NCI-H510A treated with DMSO at 0.1 percent for 48 hours (cell line): ENCODE results near the gene TSPAN15.

Experiments
- DNase-seq: peaks from one replicate; lab custom pipeline; 2025; lab: John Stamatoyannopoulos, UW

Gene TSPAN15

DNA sequence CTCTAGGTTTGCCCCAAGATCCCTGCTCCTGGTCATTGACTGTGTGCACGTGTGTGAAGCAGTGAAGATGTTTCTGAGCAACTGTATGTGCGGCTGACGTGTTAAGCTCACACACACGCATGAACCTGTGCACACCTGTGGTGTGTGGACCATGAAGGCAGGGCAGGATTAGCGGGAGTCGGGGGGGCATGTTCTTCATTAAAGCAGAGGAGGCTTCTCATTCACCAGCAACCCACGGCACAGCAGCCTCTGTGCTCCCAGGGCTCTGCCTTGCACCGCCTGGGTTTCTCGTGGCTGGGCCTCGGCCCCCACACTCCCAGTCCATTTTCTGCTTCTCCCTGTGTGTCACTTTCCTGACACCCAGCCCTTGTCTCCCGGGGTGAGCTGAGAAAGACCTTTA is 33.7 kb upstream of the TSPAN15 start:
- DNase-seq = no peak

DNA sequence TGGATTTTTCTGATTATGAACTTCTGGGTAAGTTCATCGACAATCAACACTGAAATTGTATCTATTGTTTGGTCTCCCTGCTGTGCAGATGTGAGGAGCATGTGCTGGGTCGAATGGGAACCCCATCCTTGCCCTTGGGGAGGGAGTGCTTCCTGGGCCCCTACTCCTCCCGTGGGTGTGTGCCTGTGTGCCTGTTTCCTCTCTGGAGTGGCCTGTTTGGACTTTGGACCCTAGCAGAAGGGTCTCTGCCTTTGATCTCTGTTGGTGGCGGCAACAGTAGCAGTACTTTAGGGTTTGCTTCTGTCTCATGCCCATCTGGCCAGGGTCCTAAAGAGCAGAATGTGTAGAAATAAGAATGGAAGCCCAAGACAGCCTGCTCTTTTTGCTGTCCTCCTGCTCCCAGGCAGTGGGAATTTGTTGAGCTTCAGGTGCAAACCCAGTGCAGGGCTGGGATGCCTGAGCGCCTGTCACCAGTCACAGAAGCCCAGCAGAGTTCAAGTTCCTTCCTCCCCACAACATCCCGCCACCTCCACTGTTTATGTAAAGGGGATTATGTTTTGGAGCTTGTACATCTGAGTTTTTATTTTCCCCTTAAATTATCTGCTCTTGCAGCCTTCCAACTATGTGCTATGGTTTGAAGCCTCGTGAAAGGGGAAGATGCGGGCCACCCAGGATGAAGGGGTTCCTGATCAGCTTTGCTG is 33.1 kb upstream of the TSPAN15 start:
- DNase-seq = no peak

DNA sequence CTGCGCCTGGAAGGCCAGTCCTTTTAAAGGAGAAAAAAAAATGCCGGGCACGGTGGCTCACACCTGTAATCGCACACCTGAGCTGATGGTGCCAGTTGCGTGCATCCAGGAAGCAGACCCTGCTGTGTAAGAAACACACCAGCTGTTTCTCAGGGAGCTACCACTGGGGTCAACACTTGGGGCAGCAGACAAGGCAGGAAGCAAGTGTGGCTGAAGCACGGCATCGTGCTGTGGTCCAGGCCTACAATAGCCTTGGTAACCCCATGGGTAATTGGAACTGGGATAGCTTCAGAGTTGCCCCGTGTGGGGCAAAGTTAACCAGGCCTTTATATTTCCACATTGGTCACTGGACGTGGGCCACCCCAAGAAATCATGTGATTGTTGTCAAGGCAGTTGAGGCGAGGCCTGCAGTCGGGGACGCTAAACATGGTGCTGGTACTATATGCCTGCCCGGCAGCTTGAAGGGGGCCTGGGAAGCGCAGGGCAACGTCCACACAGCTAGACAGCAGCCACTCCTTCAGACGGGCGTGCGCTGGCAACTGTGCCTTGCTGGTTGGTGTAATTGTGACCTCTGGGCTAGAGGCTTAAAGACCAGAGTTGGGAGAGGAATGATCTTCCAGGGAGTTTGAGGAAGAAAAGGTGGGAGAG is 32.0 kb upstream of the TSPAN15 start:
- no peak for DNase-seq

DNA sequence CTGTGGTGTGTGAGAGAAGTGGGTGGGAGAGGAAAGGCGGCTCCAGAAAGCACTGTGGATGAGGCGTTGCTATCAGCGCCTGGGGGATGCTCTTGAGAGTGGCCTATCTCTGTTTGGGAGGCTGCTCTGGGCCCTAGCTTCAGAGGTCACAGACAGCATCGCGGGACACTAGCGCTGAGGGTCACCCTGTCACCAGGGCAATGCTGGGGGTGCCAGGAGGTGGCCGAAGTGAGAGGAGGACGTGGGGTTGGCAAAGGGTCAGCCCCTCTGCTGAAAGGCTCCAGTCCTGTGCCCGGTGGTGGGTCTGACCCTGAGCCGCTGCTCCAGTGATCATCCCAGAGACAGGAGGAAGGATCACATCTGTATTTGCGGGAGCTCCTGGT is 31.5 kb upstream of the TSPAN15 start:
- no peak for DNase-seq

DNA sequence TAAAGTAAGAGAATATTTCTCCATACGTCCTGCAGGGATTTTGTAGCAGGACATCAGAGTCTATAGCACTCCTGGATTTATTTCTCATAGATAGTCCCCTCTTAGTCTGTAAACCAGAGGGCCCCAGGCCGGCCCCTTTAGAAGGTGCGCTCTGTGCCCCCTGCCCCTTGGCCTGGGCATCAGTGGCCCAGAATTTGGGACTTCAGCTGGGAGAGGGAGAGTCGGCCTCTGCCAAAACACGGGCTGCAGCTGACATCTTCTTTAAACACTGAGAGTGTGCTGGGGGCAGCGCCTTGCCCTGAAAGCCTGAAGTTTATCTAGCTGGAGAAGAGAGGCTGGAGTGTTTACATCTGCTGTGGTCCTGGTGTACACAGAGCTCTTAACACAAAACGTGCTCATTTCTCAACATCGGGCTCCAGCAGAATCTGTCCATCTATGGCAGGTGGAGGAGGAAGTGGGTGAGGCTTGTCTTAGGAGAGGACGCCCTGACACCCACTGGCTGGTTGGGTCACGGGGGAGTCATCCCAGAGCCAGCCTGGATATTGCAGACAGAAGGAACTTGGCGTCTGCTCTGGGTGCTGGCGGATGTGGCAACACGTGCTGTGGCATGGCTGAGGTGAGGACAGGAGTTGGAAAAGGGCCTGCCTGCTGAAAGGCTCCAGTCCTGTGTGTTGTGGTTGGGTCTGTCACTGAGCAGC is 29.5 kb upstream of the TSPAN15 start:
- DNase-seq = peak; percentile 95

DNA sequence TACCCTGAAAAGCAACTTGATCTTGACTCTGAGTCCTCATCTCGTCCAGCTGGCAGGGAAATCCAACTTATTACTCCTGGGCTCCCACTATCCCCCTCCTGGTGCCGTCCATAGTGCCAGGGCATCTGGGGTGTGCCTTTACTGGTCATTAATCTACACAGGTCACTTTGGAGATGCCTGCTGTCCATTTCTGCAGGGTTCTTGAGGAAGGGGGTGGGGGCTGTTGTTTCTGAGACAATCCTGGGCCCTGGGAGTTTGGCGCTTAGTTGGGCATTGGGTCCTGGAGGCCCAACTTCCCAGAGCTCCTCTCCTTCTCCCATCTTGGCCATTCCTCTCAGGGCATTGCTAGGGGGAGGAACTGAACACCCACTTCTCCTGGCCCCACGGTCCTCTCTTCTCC is 28.6 kb upstream of the TSPAN15 start:
- no peak for DNase-seq

DNA sequence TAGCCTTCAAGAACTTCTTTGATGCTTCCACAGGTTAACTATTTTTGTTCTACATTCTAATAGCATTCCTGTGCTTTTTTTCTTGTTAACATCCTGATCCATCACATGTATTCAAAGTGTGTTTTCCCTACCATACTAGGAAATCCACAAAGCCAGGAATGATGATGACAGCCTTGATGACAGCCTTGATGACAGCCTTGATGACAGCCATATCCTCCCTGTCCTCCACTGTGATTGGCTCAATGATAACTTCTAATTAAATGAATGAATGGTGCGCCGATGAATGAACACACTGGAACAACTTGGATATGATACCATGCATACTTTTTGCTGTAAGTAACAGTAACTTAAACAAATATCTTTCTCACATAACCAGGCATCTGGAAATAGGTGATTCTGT is 26.2 kb upstream of the TSPAN15 start:
- no peak for DNase-seq

DNA sequence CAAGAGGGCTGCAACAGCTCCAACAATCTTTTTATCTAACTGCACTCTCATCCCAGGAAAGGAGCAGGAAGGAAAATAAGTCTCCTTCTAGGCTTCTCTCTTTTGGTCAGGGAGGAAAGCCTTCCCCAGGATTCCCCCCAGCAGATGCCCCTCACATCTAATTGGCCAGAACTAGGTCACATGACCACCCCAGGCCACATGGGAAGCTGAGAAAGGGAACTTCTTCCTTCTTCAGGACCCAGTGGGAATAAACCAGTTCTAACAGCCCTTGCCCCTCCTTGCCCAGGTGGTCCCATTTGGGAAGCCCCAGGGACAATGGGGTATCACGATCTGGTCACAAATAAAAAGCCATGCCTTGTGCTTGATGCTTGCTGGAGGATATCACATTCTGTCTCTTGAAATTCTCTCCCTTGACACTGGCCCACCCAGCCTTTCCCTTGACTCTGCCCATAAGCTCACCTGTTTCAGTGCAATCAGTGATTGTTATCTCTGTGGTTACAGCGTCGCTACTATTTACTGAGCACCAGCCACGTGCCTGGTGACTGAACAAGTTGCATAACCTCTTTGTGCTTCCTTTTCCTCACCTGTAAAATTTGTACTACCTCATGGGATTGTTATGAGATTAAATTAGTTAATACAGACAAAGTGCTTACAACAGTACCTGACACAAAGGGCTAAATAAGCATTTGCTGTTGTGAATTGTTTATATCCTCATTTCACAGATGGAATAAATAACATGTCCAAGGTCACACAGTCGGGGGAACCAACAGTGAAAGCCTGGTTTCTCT is 25.6 kb upstream of the TSPAN15 start:
- DNase-seq = peak; percentile 58

DNA sequence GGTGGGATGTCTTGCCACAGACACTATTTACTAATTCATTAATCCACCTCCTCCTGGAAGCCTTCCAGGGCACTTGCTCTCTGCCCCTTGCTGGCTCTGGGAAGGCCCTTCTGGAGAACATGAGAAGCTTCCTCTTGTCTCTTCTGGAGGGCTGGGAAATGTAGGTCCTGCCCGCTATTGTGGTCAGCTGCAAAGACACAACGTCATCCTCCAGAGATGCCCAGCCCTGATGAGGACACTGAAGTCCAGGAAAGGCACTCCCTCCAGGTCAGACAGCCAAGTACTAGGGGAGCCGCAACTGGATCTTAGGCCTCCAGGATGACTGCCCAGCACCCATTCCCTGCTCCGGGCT is 24.9 kb upstream of the TSPAN15 start:
- no peak for DNase-seq

DNA sequence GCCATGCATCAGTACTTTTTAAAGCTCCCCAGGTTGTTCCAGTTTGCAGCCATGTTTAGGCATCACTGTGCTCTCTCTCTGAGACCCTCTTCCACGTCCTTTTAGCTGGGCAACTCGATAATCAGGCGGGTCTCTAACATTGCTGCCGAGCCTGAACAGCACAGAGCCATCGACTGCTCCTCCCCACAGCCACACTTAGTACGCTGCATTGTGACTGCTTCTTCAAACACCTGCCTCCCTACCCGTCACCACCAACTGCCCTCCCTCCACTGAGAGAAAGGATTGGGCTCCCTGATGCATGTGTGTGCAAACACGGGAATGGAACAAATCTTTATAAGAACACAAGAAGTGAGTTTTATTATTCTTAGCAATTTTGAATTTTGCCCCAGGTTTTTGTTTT is 23.1 kb upstream of the TSPAN15 start:
- peak; percentile 83 for DNase-seq

DNA sequence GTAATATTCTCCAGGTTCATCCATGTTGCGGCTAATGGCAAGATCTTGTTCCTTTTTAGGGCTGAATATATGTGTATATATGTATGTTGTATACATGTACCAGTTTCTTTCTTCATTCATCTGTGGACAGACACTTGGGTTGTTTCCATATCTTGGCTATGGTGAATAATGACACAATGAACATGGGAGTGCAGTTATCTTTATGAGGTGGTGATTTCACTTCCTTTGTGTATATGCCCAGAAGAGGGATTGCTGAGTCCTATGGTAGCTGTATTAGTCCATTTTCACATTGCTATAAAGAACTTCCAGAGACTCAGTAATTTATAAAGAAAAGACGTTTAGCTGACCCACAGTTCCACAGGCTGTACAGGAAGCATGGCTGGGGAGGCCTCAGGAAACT is 17.1 kb upstream of the TSPAN15 start:
- DNase-seq = no peak

DNA sequence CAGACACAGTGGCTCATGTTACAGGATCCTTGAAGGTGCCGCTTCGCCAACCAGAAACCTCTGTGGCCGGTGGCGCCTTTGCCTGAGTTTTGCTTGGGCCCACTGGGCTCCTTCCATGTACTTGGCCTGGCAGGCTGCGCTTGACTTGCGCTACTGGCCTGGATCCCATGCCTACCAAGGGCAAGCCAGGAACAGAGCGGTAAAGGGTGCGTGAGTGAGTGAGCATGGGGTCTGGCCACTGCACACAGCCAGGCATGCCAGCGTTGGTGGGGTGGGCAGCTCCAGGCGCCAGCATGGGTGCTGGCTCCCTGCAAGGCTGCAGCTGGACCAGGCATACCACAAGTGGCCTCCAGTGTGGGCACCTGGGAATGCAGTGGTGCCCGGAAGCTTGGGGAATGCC is 16.3 kb upstream of the TSPAN15 start:
- DNase-seq = no peak

DNA sequence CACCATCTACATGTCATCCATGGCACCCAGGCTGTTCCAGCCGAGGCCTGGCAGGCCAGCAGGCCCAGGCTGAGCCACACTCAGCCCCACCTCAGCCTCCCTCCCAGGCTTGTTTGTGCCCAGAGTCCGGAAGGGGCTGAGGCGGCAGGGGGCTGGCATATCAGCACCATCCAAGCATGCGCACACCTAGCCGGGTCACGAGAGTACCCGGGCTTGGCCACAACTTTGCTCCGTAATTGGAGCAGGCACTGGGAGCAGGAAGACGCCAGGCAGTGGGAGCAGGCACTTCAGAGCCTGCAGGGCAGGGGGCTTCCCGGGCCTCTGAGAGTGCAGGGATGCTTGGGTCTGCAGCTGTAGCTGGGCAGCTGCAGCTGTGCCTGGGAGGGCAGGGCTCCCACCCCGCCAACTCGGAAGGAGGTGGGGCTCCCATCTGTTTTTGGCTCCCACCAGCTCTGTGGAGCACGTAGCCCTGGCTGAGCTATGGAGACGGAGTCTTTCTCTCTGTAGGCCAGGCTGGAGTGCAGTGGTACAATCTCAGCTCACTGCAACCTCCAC is 15.2 kb upstream of the TSPAN15 start:
- no peak for DNase-seq

DNA sequence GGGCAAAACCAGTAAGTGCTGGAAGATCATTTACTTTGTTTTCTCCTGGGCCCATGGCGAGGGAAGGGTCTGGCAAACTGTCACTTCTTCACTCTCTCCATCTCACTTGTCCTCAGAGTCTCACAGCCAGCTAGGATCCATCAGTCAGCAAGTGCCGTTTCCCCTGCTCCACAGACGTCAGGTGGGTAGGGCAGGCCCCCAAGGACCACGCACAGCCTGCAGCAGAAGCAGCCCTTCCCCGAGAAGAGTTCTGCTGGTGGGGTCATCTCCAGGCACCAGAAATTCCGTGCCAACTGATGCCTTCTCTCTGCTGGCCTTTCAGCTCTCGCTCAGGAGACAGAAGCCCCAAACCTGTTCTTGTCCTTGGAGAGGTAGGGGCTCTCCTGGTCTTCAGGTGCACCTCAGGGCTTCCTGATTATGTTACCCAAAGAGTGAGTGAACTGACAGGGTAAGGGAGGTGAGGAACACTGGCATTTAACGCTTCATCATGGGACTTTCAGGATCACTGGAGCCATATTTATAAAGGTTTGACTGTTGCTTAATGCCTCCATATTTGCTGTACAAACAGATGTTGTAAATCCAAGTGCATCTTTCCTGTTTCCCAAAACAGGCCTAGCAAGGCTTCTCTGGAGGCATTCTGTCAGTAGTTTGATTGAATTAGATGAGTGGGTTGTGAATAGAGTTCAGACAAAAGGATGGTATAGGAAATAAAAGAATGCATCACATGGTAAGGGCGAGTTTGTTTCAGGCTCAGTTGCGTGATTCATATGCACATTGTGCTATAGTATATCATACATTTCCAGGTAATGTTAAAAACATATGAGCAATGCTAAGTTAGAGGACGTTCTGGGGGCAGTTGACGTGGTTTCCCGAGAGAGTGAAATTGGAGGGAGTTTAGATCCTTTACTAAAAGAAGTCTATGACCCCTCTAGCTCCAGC is 13.7 kb upstream of the TSPAN15 start:
- no peak for DNase-seq

DNA sequence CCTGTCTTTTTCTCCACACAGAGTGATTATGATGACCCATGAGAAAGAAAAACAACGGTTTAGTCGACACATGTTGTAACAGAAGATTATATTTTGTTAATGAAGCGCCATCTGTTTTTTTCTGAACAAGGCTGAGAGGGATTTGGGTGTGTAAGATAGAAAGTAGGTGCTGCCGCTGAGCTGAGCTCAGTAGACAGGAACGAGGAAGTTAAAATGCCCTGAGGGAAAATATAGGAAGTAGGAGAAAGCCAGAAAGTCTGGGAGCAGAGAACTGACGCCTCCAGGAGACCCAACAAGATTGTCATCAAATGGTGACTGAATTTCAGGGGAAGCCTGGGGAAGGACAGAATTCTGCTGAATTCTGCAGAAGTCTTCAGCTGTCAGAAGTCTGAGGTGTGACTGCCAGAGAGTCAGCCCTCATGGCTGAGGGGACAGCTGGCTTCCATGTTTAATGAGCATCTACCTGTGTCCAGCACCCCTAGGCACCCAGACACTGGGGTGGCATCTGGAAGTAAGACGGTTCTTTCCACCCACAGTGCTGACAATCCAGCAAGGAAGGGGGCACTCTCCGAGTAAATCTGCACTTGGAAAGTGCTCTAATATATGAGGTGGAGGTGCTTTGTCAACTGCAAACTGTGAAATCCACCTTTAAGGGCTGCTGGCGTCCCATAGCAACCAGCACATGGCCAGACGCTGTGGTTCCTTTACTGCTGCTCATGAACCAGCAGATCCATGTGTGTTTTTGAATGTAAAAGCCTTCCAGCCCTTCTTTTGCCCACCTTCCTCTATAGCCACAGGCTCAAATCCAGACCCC is 12.5 kb upstream of the TSPAN15 start:
- DNase-seq = no peak

DNA sequence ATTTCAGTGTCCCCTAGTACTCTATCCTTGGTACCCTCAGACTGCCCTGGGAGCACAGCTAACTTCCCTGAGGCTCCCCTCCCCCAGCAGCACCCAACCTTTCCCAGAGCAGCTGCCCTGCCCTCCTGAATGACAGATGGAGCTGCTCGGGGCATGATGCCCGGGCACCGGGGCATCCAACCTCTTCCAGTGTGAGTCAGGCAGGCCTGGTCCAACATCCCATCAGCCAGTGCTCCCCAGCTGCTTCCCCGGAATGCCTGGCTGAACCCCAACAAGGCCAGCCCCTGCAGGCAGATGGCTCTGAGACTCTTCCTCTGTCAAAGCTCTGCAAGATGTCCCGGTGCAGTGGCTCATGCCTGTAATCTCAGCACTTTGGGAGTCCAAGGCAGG is 11.9 kb upstream of the TSPAN15 start:
- no peak for DNase-seq

DNA sequence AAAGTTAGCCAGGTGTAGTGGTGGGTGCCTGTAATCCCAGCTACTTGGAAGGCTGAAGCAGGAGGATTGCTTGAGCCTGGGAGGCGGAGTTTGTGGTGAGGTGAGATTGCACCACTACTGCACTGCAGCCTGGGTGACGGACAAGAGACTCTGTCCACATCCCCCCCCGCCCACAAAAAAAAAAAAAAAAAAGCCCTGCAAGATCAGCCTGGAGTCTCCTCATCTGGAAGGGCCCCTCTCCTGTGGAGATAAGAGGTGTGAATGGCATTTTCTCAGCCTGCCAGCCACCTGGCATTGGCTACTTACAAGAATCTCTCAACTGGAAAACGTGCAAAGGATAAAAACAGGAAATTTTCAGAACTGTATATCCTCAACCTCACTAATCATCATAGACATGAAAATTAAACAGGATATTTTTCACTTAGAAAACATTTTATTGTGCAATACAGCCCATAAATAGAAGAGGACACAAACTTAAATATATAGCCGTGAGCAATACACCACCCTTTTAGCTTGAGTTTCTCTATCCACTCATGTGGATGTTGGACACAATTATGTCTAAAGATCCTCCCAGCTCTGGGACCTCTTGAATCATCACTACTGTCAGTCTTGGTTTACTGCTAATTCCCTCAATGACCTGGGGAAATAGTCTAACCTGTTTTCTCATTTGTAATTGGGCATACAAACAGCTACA is 11.3 kb upstream of the TSPAN15 start:
- no peak for DNase-seq

DNA sequence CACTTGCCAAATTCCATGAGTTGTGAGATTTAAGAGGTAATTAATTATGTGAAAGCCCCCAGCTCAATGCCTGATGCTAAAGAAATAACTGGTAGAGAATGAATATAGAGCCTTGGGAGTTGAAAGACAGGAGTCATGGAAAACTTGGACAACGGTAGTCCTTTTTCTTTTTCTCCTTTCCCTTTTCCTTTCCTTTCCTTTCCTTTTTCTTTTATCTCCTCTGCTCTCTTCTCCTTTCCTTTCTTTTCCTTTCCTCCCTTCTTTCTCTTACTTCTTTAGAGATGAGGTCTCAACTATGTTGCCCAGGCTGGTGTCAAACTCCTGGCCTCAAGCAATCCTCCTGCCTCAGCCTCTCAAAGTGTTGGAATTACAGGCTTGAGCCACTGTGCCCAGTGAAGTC is 7.9 kb upstream of the TSPAN15 start:
- no peak for DNase-seq

DNA sequence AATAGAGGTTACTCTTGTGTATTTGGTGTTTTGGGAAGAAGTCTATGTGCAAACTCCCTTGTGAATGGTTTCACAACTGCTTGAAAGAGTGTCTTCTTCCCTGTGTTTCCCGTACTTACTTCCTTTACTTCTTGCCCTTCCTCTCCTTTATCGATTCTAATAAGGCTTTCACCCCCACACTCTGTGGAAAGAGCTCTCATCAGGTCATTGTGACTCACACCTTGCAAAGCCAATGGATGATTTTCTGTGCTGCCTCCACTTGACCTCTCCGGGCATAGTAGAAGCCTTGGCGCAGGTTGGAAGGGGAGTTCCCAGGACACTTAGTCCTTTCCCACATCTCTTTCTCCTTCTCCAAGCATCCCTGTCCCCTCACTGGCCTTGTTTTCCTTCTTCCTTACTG is 6.2 kb upstream of the TSPAN15 start:
- DNase-seq = no peak

DNA sequence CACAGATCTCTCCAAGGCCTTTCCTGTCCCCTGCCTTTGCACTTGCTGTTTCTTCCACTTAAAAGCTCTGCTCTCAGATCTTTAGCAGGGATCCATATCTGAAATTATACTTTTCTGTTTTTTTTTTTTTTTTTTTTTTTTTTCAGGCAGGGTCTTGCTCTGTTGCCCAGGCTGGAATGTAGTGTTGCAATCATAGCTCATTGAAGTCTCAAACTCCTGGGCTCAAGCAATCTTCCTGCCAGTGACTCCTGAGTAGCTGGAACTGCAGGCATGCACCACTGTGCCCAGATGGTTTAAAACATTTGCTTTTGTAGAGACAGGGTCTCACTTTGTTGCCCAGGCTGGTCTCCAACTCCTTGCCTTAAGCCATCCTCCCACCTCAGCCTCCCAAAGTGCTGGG is 5.0 kb upstream of the TSPAN15 start:
- no peak for DNase-seq
